Measurements from ENCODE around the gene OAF. TPM values are rescaled to one million over a fixed set of nuclear protein-coding genes. Genes with fewer than 3 reads are reported as not detected.

OAF gene
- total and polyA plus RNA-seq, 9 of the 15 experiments (the other 6 are each of a cell fraction or from before 2014, with no cell fraction given): 1.1 to 21.6 (median 7.5) TPM

GRCh38 chr11:120212926-120213325 lies 2.1 kb downstream of the OAF start:
- POLR2A ChIA-PET: interaction anchor here (0.5 to 1.0 kb wide), 4 partner anchors 17 to 126 kb away, joined by 3 to 4 read pairs (median 4); no protein-coding TSS in a partner anchor
- H3K4me1 ChIP-seq (replicated peaks in 1 of 2; ENCODE audit: control insufficient read depth in 2 of 2, insufficient read depth in 2 of 2, low read length in 2 of 2): peaks cover 19 to 29% of the 10 kb centered on the region in 2 experiments; a peak in 4 of 5 replicates
- DNase-seq (ENCODE audit: extremely low read depth in 1 of 4, low spot score in 3 of 4) (no peak), ATAC-seq (no peak), FAIRE-seq (no peak)
- peaks cover 8% of the 10 kb centered on the region; the same call in 1 of the 2 replicates for H4K20me1 ChIP-seq (replicated peaks; ENCODE audit: control insufficient read depth, insufficient read depth, low read length)
- no peaks in the 10 kb centered on the region for H3K9me1 ChIP-seq (ENCODE audit: control insufficient read depth, insufficient read depth, low read length)
- H2AFZ ChIP-seq (ENCODE audit: low read depth, low read length): no peak overlapping the region
- CTCF ChIA-PET (ENCODE audit: low intra/inter-chr PET ratio): no interaction called here
- H3K4me3 ChIP-seq: no peak overlapping the region
- H3K4me2 ChIP-seq (ENCODE audit: insufficient read depth, low read length): no peak overlapping the region
- in situ Hi-C loops (cut with MboI): no loop called here
- intact Hi-C loops (cut with micrococcal nuclease): loop anchor here (10.0 kb wide), 1 partner anchor 858 kb away; no protein-coding TSS in a partner anchor
- H3K27ac ChIP-seq (ENCODE audit: extremely low read depth, low read depth, low read length): no peak overlapping the region
- H3K79me2 ChIP-seq (ENCODE audit: control insufficient read depth, insufficient read depth, low read length): peaks cover 4% of the 10 kb centered on the region; the same call in 1 of the 3 replicates
- no TSS peak for BruUV-seq (replicated peaks)
- 30% methylated on average over 1 of the region's 2 CpGs for WGBS (ENCODE audit: insufficient coverage, low coverage, missing lambda C conversion rate)
- H3K27me3 ChIP-seq (ENCODE audit: control insufficient read depth in 2 of 2, insufficient read depth in 2 of 2, low read length in 2 of 2): peaks cover 0 to 3% of the 10 kb centered on the region in 2 experiments; a peak in 1 of 5 replicates
- H3K9ac ChIP-seq (ENCODE audit: insufficient read depth in 1 of 2, low read depth in 2 of 2, low read length in 2 of 2): no peak overlapping the region
- 0 out of 3 replicates have a peak, but pooled peaks cover 5% of the 10 kb centered on the region for H3K36me3 ChIP-seq (ENCODE audit: control insufficient read depth, insufficient read depth, low read length)
- TF ChIP-seq ILK (tag; IDR thresholded peaks at IDR 0.05; ENCODE audit: borderline replicate concordance, low read depth): no peak
- TF ChIP-seq USF2 (CRISPR knock-in tag; IDR thresholded peaks at IDR 0.05): no peak
- TF ChIP-seq FOXA1 (IDR thresholded peaks at IDR 0.05; ENCODE audit: borderline replicate concordance): no peak
- no peak for TF ChIP-seq CBFA2T2 (conservative IDR thresholded peaks at IDR 0.05)
- TF ChIP-seq MLLT1 (IDR thresholded peaks at IDR 0.05): no peak
- TF ChIP-seq PREB (CRISPR knock-in tag; IDR thresholded peaks at IDR 0.05): no peak
- TF ChIP-seq ZNF408 (CRISPR knock-in tag; IDR thresholded peaks at IDR 0.05; ENCODE audit: low read depth): no peak
- TF ChIP-seq SMAD4 (CRISPR knock-in tag; conservative IDR thresholded peaks at IDR 0.05): no peak
- no peak for TF ChIP-seq ZNF175 (CRISPR knock-in tag; IDR thresholded peaks at IDR 0.05; ENCODE audit: low read depth)
- no peak for TF ChIP-seq NUFIP1 (IDR thresholded peaks at IDR 0.05; ENCODE audit: partially characterized antibody)
- TF ChIP-seq PRPF4 (IDR thresholded peaks at IDR 0.05; ENCODE audit: insufficient read depth, low read depth, low read length, poor library complexity, severe bottlenecking): no peak
- no peak for TF ChIP-seq GTF2B (IDR thresholded peaks at IDR 0.05; ENCODE audit: extremely low read depth, insufficient read length)
- no peak for TF ChIP-seq VEZF1 (CRISPR knock-in tag; IDR thresholded peaks at IDR 0.05)
- no peak for TF ChIP-seq KLF1 (tag; IDR thresholded peaks at IDR 0.05)
- no peak for TF ChIP-seq ADNP (tag; IDR thresholded peaks at IDR 0.05)
- H3K9me3 ChIP-seq (replicated peaks; ENCODE audit: control insufficient read depth, insufficient read depth, low read depth, low read length): no peaks in the 10 kb centered on the region

All from K562 (cell line).